ENCODE data around the gene SRMS.

GRCh38 chr20:63545814-63546213 is 1.7 kb downstream of the SRMS start:
- no peak for TF ChIP-seq POLR2A (IDR thresholded peaks at IDR 0.05)
- TF ChIP-seq, protein P1, sequence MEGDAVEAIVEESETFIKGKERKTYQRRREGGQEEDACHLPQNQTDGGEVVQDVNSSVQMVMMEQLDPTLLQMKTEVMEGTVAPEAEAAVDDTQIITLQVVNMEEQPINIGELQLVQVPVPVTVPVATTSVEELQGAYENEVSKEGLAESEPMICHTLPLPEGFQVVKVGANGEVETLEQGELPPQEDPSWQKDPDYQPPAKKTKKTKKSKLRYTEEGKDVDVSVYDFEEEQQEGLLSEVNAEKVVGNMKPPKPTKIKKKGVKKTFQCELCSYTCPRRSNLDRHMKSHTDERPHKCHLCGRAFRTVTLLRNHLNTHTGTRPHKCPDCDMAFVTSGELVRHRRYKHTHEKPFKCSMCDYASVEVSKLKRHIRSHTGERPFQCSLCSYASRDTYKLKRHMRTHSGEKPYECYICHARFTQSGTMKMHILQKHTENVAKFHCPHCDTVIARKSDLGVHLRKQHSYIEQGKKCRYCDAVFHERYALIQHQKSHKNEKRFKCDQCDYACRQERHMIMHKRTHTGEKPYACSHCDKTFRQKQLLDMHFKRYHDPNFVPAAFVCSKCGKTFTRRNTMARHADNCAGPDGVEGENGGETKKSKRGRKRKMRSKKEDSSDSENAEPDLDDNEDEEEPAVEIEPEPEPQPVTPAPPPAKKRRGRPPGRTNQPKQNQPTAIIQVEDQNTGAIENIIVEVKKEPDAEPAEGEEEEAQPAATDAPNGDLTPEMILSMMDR (IDR thresholded peaks at IDR 0.05): no peak
